CD14-positive monocyte (primary cell): ENCODE measurements around the gene TMEM250. TPM values are rescaled to one million over a fixed set of nuclear protein-coding genes. Genes with fewer than 3 reads are reported as not detected.
A peak's percentile ranks its signal among the peaks of the same experiment; 100 is the strongest.

Experiments used
- DNase-seq, 3 donors: peaks; one replicate each; pipeline ENCODE4 v3.0.0-alpha.2; 2011 to 2022
- H2AFZ ChIP-seq: 2 replicates; pipeline ENCODE4 v1.6.0; 2012; ENCODE audit warnings: mild to moderate bottlenecking, low read depth, low read length, inconsistent platforms; ENCODE audit not compliant: insufficient read depth, poor library complexity, severe bottlenecking
- H3K27ac ChIP-seq, 2 donors: 1 replicate in 1 of 2; 2 replicates in 1 of 2; pipeline ENCODE4 v1.5.1; 2012 to 2013; ENCODE audit warnings: low read length in 2 of 2, control low read depth in 1 of 2, inconsistent platforms in 1 of 2, low read depth in 1 of 2, mild to moderate bottlenecking in 1 of 2
- H3K27me3 ChIP-seq, 2 donors: one replicate each; pipeline versions ENCODE4 v1.6.0 to v1.6.1; 2011 to 2013; ENCODE audit warnings: low read length in 2 of 2; ENCODE audit not compliant: control insufficient read depth in 2 of 2, insufficient read depth in 2 of 2
- H3K36me3 ChIP-seq, 2 donors: replicated peaks in 1 of 2; 1 replicate in 1 of 2; 2 replicates in 1 of 2; pipeline versions ENCODE4 v1.5.1 to v1.6.1; 2012 to 2013; ENCODE audit warnings: low read length in 2 of 2, control low read depth in 1 of 2, inconsistent platforms in 1 of 2, mild to moderate bottlenecking in 1 of 2; ENCODE audit not compliant: insufficient read depth in 2 of 2, control insufficient read depth in 1 of 2
- H3K4me1 ChIP-seq, 2 donors: 1 replicate in 1 of 2; 2 replicates in 1 of 2; pipeline versions ENCODE4 v1.5.1 to v1.6.1; 2012 to 2013; ENCODE audit warnings: low read length in 2 of 2, control low read depth in 1 of 2, inconsistent platforms in 1 of 2, mild to moderate bottlenecking in 1 of 2, moderate library complexity in 1 of 2; ENCODE audit not compliant: insufficient read depth in 2 of 2, control insufficient read depth in 1 of 2
- H3K4me2 ChIP-seq: replicated peaks from 2 replicates; pipeline ENCODE3; 2012; ENCODE audit warnings: low read length, moderate library complexity, mild to moderate bottlenecking; ENCODE audit not compliant: poor library complexity, severe bottlenecking; ENCODE audit errors: extremely low read depth
- H3K4me3 ChIP-seq, 3 experiments: fragments of 200-600 bp in 1 of 3; sonication (generic) in 1 of 3; replicated peaks in 1 of 3; 1 replicate in 2 of 3; 2 replicates in 1 of 3; pipeline ENCODE4 v1.5.1; 2011 to 2013; ENCODE audit warnings: low read length in 3 of 3, mild to moderate bottlenecking in 3 of 3, control low read depth in 2 of 3, low read depth in 2 of 3, inconsistent platforms in 1 of 3, moderate library complexity in 1 of 3
- H3K79me2 ChIP-seq: 2 replicates; pipeline ENCODE4 v1.6.0; 2012; ENCODE audit warnings: mild to moderate bottlenecking, control low read depth, inconsistent platforms, low read length, moderate library complexity; ENCODE audit not compliant: insufficient read depth
- H3K9ac ChIP-seq: 2 replicates; pipeline ENCODE4 v1.6.0; 2017; ENCODE audit warnings: low read length, mild to moderate bottlenecking; ENCODE audit not compliant: insufficient read depth, poor library complexity, severe bottlenecking
- H3K9me3 ChIP-seq, 2 donors: replicated peaks in 1 of 2; 1 replicate in 1 of 2; 2 replicates in 1 of 2; pipeline versions ENCODE4 v1.5.1 to v1.6.1; 2012 to 2013; ENCODE audit warnings: low read length in 2 of 2, control low read depth in 1 of 2; ENCODE audit not compliant: control insufficient read depth in 1 of 2, insufficient read depth in 1 of 2
- H4K20me1 ChIP-seq: 2 replicates; pipeline ENCODE4 v1.6.0; 2012; ENCODE audit warnings: mild to moderate bottlenecking, low read length, control low read depth, moderate library complexity; ENCODE audit not compliant: insufficient read depth
- H3K27ac Mint-ChIP-seq, 7 donors: one replicate each; pipeline ENCODE4 v1.8.0; 2020; ENCODE audit warnings: mild to moderate bottlenecking in 7 of 7, mixed read lengths in 7 of 7, moderate library complexity in 6 of 7, inconsistent platforms in 2 of 7
- H3K27me3 Mint-ChIP-seq, 3 donors: one replicate each; pipeline ENCODE4 v1.8.0; 2021 to 2022; ENCODE audit warnings: low read depth in 3 of 3, mild to moderate bottlenecking in 3 of 3, mixed read lengths in 3 of 3, moderate library complexity in 3 of 3, inconsistent platforms in 1 of 3
- H3K36me3 Mint-ChIP-seq, 2 donors: one replicate each; pipeline ENCODE4 v1.8.0; 2020; ENCODE audit warnings: mixed read lengths in 2 of 2, inconsistent platforms in 1 of 2, mild to moderate bottlenecking in 1 of 2
- H3K4me1 Mint-ChIP-seq: one replicate; pipeline ENCODE4 v1.8.0; 2020; ENCODE audit warnings: mild to moderate bottlenecking, mixed read lengths
- H3K4me3 Mint-ChIP-seq, 2 donors: one replicate each; pipeline ENCODE4 v1.8.0; 2020; ENCODE audit warnings: mild to moderate bottlenecking in 2 of 2, mixed read lengths in 2 of 2, moderate library complexity in 1 of 2
- H3K9me3 Mint-ChIP-seq, 7 donors: one replicate each; pipeline ENCODE4 v1.8.0; 2020 to 2022; ENCODE audit warnings: mixed read lengths in 7 of 7, mild to moderate bottlenecking in 6 of 7, moderate library complexity in 6 of 7, inconsistent platforms in 2 of 7
- CTCF ChIP-seq: fragments of 200-600 bp; IDR thresholded peaks from one replicate; pipeline ENCODE4 v1.8.0; 2022; ENCODE audit warnings: antibody characterized with exemption, mild to moderate bottlenecking
- WGBS: methylation state at CpG from one replicate; pipeline ENCODE4 v1.1.5; 2013; ENCODE audit warnings: missing lambda C conversion rate; ENCODE audit not compliant: insufficient coverage; 5-methylcytosine and 5-hydroxymethylcytosine counted together
- intact Hi-C, 2 donors: fragments of 100-400 bp; cut with micrococcal nuclease; formaldehyde crosslinking; loops; one replicate each; pipeline versions ENCODE4 v1.15.0 to v1.15.1; 2023
- polyA plus RNA-seq, 3 donors: library from polyadenylated mRNA; depleted of rRNA in 1 of 3; unstranded in 2 of 3; stranded (reverse) in 1 of 3; fragments of 300-500 nt in 2 of 3; fragments of >200 nt in 1 of 3; fragmentation: Illumina TruSeq in 2 of 3; gene quantifications; 1 replicate in 2 of 3; 2 replicates in 1 of 3; pipeline ENCODE4 v1.2.3, GENCODE V29; 2012 to 2021

Gene TMEM250
- polyA plus RNA-seq, 3 donors = 11.0 to 38.0 (median 30.9) TPM

- peak in 2 of 3 donors; percentile 35 to 42 for DNase-seq
- peak overlapping the region in 1 of 3 experiments; percentile 67 for H3K4me3 ChIP-seq
- peaks cover 13 to 24% of the 10 kb centered on the region in 2 donors for H3K36me3 Mint-ChIP-seq
- peaks cover 80 to 89% of the 10 kb centered on the region in 2 donors for H3K4me1 ChIP-seq
- intact Hi-C loops = loop anchor here in 1 of 2 donors (5.0 kb wide), 1 partner anchor 43 kb away; no protein-coding TSS in a partner anchor
- H3K27me3 Mint-ChIP-seq = no peaks in the 10 kb centered on the region
- peak overlapping the region; percentile 47 to 78 for H3K27ac ChIP-seq
- H3K27me3 ChIP-seq = no peaks in the 10 kb centered on the region
- peak overlapping the region; percentile 83 for H3K4me2 ChIP-seq
- H3K9me3 Mint-ChIP-seq = no peaks in the 10 kb centered on the region
- peaks cover 9 to 10% of the 10 kb centered on the region in 2 donors for H3K36me3 ChIP-seq
- peaks cover 95% of the 10 kb centered on the region for H3K79me2 ChIP-seq
- 10% methylated on average over 4 of the region's 9 CpGs for WGBS
- no peak for TF ChIP-seq CTCF
- peak overlapping the region; percentile 30 for H3K9ac ChIP-seq
- H3K4me3 Mint-ChIP-seq = no peak overlapping the region
- peaks cover 94% of the 10 kb centered on the region for H4K20me1 ChIP-seq
- H3K9me3 ChIP-seq = no peaks in the 10 kb centered on the region
- peak overlapping the region; percentile 58 to 85 (median 72) for H3K27ac Mint-ChIP-seq
- H3K4me1 Mint-ChIP-seq = peaks cover 67% of the 10 kb centered on the region
- no peak overlapping the region for H2AFZ ChIP-seq
Observed at GRCh38 chr9:136090056-136090735, 28.5 kb downstream of the TMEM250 start.

GRCh38 chr9:136089697-136090045 is 29.0 kb downstream of the TMEM250 start:
- Histone ChIP-seq H4K20me1 (peaks cover 99% of the 10 kb centered on the region), H3K4me2 (peak overlapping the region; percentile 83), H3K36me3 (peaks cover 9 to 10% of the 10 kb centered on the region in 2 donors), H3K27ac (peak overlapping the region; percentile 78), H3K79me2 (peaks cover 100% of the 10 kb centered on the region), H3K4me3 (peak overlapping the region in 1 of 3 experiments; percentile 67), H3K27me3 (no peaks in the 10 kb centered on the region), H3K4me1 (peaks cover 80 to 91% of the 10 kb centered on the region in 2 donors), H2AFZ (no peak overlapping the region), H3K9ac (peak overlapping the region; percentile 56), H3K9me3 (no peaks in the 10 kb centered on the region)
- Mint-ChIP-seq H3K27me3 (no peaks in the 10 kb centered on the region), H3K27ac (peak overlapping the region; percentile 58 to 85 (median 72)), H3K36me3 (peaks cover 15 to 26% of the 10 kb centered on the region in 2 donors), H3K9me3 (no peaks in the 10 kb centered on the region), H3K4me1 (peaks cover 68% of the 10 kb centered on the region), H3K4me3 (peak overlapping the region in 1 of 2 donors; percentile 30)
- peak; percentile 54 for TF ChIP-seq CTCF
- no peak for DNase-seq
- intact Hi-C loops = loop anchor here (2.0 to 5.0 kb wide), 4 partner anchors 33 to 42 kb away; no protein-coding TSS in a partner anchor
- no CpG with 5 or more reads among the region's 3 CpGs for WGBS
